HepG2 (cell line): ENCODE data around the gene TTLL13. TPM values are rescaled to one million over a fixed set of nuclear protein-coding genes. Genes with fewer than 3 reads are reported as not detected.

Experiments
- ATAC-seq: fragments of 200-7000 bp; cut with Tn5 transposase; 3 replicates; pipeline ENCODE4 v1.9.1; 2020; ENCODE audit warnings: mild to moderate bottlenecking, moderate library complexity
- BruUV-seq: library from RNA; stranded (reverse); fragments of 400-500 nt; replicated peaks from 2 replicates; lab custom pipeline; 2021; lab: Mats Ljungman, UMichigan
- CTCF ChIA-PET: fragments of 300-600 bp; formaldehyde crosslinking; extraction: SDS; loops from one replicate; lab custom pipeline; 2021; ENCODE audit warnings: low total read pairs, inconsistent platforms, low intra/inter-chr PET ratio; lab: Yijun Ruan, JAX
- POLR2A ChIA-PET: fragments of 350-600 bp; sonication (Branson Sonifier 250); formaldehyde crosslinking; loops from one replicate; lab custom pipeline; 2020; ENCODE audit warnings: antibody characterized with exemption, inconsistent platforms; lab: Yijun Ruan, JAX
- DNase-seq: peaks from one replicate; pipeline ENCODE4 v3.0.0-alpha.2; 2015; ENCODE audit warnings: low spot score
- FAIRE-seq: peaks from 3 replicates; lab custom pipeline; 2011; peaks lifted over from hg19 to GRCh38; lab: Jason Lieb, UNC
- H2AFZ ChIP-seq: one replicate; pipeline ENCODE4 v1.6.1; 2011; ENCODE audit warnings: low read length, inconsistent platforms
- H3K27ac ChIP-seq: fragments of 300-600 bp; 3 replicates; pipeline ENCODE4 v1.8.0; 2011; ENCODE audit warnings: mixed run types, mild to moderate bottlenecking, mixed read lengths, low read length, inconsistent platforms; ENCODE audit not compliant: insufficient read depth; ENCODE audit errors: extremely low read length
- H3K27me3 ChIP-seq, 2 experiments: fragments of 200-600 bp in 1 of 2; 2 replicates in 1 of 2; 3 replicates in 1 of 2; pipeline versions ENCODE4 v1.6.0 to v1.8.0; 2011; ENCODE audit warnings: low read length in 2 of 2, mild to moderate bottlenecking in 2 of 2, moderate library complexity in 2 of 2, inconsistent platforms in 1 of 2; ENCODE audit not compliant: insufficient read depth in 2 of 2, control insufficient read depth in 1 of 2
- H3K36me3 ChIP-seq, 2 experiments: fragments of 200-600 bp in 1 of 2; replicated peaks in 1 of 2; 2 replicates in 1 of 2; 3 replicates in 1 of 2; pipeline versions ENCODE4 v1.5.1 to v1.8.0; 2011; ENCODE audit warnings: low read length in 2 of 2, inconsistent platforms in 1 of 2; ENCODE audit not compliant: insufficient read depth in 2 of 2, control insufficient read depth in 1 of 2
- H3K4me1 ChIP-seq: 2 replicates; pipeline ENCODE4 v1.5.1; 2012; ENCODE audit warnings: low read length, inconsistent platforms; ENCODE audit not compliant: insufficient read depth
- H3K4me2 ChIP-seq: 2 replicates; pipeline ENCODE4 v1.6.0; 2011; ENCODE audit warnings: low read depth, low read length, inconsistent platforms
- H3K4me3 ChIP-seq, 3 experiments: fragments of 200-600 bp in 1 of 3; sonication (generic), shearing (Covaris generic) in 1 of 3; replicated peaks in 1 of 3; 2 replicates each; pipeline ENCODE4 v1.5.1; 2011 to 2016; ENCODE audit warnings: low read length in 3 of 3, inconsistent platforms in 2 of 3, low read depth in 2 of 3, mild to moderate bottlenecking in 2 of 3, control low read depth in 1 of 3, mixed read lengths in 1 of 3; ENCODE audit not compliant: insufficient read depth in 1 of 3
- H3K79me2 ChIP-seq: one replicate; pipeline ENCODE4 v1.6.1; 2011; ENCODE audit warnings: low read length, inconsistent platforms; ENCODE audit not compliant: insufficient read depth
- H3K9ac ChIP-seq: 2 replicates; pipeline ENCODE4 v1.6.0; 2011; ENCODE audit warnings: mild to moderate bottlenecking, low read depth, low read length, inconsistent platforms; ENCODE audit not compliant: insufficient read depth
- H3K9me3 ChIP-seq: 2 replicates; pipeline ENCODE4 v1.5.1; 2012; ENCODE audit warnings: mild to moderate bottlenecking, low read length
- H4K20me1 ChIP-seq: 2 replicates; pipeline ENCODE4 v1.6.0; 2011; ENCODE audit warnings: inconsistent platforms, mild to moderate bottlenecking, low read length, moderate library complexity; ENCODE audit not compliant: insufficient read depth
- RORA ChIP-seq: sonication (generic); formaldehyde crosslinking; IDR thresholded peaks from 2 replicates; pipeline ENCODE4 v1.5.0; 2020; ENCODE audit warnings: mild to moderate bottlenecking, missing genetic modification reagents, moderate library complexity
- ZBTB21 ChIP-seq: sonication (generic); formaldehyde crosslinking; IDR thresholded peaks from 2 replicates; pipeline ENCODE4 v1.4.0; 2020; ENCODE audit warnings: missing genetic modification reagents
- ZFYVE20 ChIP-seq: sonication (generic); formaldehyde crosslinking; IDR thresholded peaks from 2 replicates; pipeline ENCODE4 v1.8.0; 2023; ENCODE audit warnings: low read depth, mild to moderate bottlenecking, moderate library complexity, missing genetic modification reagents, borderline replicate concordance
- ZNF143 ChIP-seq: sonication (generic); formaldehyde crosslinking; IDR thresholded peaks from 2 replicates; pipeline ENCODE4 v1.4.0; 2020; ENCODE audit warnings: missing genetic modification reagents
- ZNF326 ChIP-seq: sonication (generic); formaldehyde crosslinking; IDR thresholded peaks from 2 replicates; pipeline ENCODE4 v1.4.0; 2020; ENCODE audit warnings: missing genetic modification reagents, borderline replicate concordance
- ZNF605 ChIP-seq: sonication (generic); formaldehyde crosslinking; IDR thresholded peaks from 2 replicates; pipeline ENCODE4 v1.8.0; 2022; ENCODE audit warnings: mild to moderate bottlenecking, missing genetic modification reagents
- ZNF672 ChIP-seq: sonication (generic); formaldehyde crosslinking; IDR thresholded peaks from 2 replicates; pipeline ENCODE4 v1.8.1; 2022; ENCODE audit warnings: missing genetic modification reagents
- WGBS: methylation state at CpG from one replicate; pipeline ENCODE4 v1.1.6; 2017; ENCODE audit warnings: low lambda C conversion rate; 5-methylcytosine and 5-hydroxymethylcytosine counted together
- in situ Hi-C: cut with HindIII; loops from 2 replicates; pipeline ENCODE4 v1.10.0; 2017; ENCODE audit warnings: low pct_unique_long_range_greater_than_20kb; ENCODE audit not compliant: extremely low pct_ligation_motif_present
- intact Hi-C: fragments of 100-400 bp; cut with micrococcal nuclease; formaldehyde crosslinking; loops from one replicate; pipeline ENCODE4 v1.10.0; 2022; ENCODE audit not compliant: unreplicated experiment
- polyA plus RNA-seq, 8 experiments: library from polyadenylated mRNA; depleted of rRNA in 3 of 8; stranded (reverse) in 7 of 8; unstranded in 1 of 8; fragments of >200 nt; fragmentation: Illumina TruSeq in 4 of 8; extraction: Trizol in 4 of 8; gene quantifications; 2 replicates each; pipeline versions ENCODE4 v1.2.1 to v1.2.3, GENCODE V29; 2011 to 2016; ENCODE audit warnings: low read depth in 4 of 8, missing spikeins in 1 of 8, mixed read lengths in 1 of 8; ENCODE audit not compliant: insufficient read depth in 1 of 8
- total RNA-seq, 5 experiments: library from RNA; depleted of rRNA; stranded (reverse); fragments of >200 nt; fragmentation: Illumina TruSeq; extraction: Trizol; gene quantifications; 2 replicates each; pipeline ENCODE4 v1.2.3, GENCODE V29; 2016; ENCODE audit warnings: low read depth in 1 of 5
- TF ChIP-seq, protein P1 (sequence below): sonication (generic); formaldehyde crosslinking; IDR thresholded peaks from 2 replicates; pipeline ENCODE4 v1.5.0; 2020; ENCODE audit warnings: mild to moderate bottlenecking, low read depth, missing genetic modification reagents, borderline replicate concordance
- TF ChIP-seq, protein P2 (sequence below): sonication (generic); formaldehyde crosslinking; IDR thresholded peaks from 2 replicates; pipeline ENCODE4 v1.5.0; 2020; ENCODE audit warnings: missing genetic modification reagents, mild to moderate bottlenecking, borderline replicate concordance
- TF ChIP-seq, protein P3 (sequence below): IDR thresholded peaks from 2 replicates; pipeline ENCODE4 v1.6.1; 2016; ENCODE audit warnings: low read depth, missing genetic modification reagents, missing compliant biosample characterization
- TF ChIP-seq, protein P4 (sequence below): sonication (generic); formaldehyde crosslinking; IDR thresholded peaks from 2 replicates; pipeline ENCODE4 v1.5.0; 2020; ENCODE audit warnings: mild to moderate bottlenecking, missing genetic modification reagents, borderline replicate concordance

Gene TTLL13
- total and polyA plus RNA-seq, 2 of the 13 experiments (the other 11 are each of a cell fraction or from before 2014, with no cell fraction given) = 0.07 to 0.29 TPM

DNA sequence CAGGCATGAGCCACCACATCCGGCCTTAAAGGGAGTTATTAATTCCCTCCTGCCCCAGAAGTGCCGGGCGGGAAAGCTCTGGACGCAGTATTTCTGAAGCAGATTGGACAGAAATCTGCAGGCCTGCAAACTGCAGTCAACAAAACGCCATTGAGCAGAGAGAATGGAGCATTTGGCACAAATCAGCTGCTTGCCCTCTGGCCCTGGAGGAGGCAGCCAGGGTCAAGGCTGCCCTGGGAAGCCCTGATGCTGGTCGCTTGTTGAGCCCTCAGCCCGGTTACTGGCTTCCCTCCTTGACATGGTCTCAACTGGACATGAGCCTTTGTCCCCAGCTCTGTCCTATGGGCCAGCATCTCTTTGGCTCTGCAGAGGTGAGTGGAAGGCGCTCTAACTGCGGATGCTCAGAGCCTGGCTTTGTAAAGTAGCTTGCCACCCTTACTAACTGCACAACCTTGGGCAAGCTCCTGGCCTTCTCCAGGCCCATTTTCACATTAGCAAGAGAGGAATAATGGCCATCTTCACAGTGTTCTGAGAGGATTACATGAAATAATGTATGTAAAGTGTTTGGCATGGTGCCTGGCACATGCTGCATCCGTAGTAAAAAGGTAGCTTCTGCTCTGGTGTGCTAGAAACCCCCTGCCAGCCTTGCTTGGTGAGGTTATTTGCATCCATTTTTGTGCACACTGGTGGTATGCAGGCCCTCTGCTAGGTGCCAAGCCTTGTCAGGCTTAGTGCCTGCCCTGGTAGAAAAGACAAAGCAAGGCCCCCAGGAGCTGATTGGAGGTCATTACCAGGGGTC lies 44.1 kb upstream of the TTLL13 start:
- no TSS peak for BruUV-seq
- Histone ChIP-seq H3K9ac (no peak overlapping the region), H3K4me2 (no peak overlapping the region)
- TF ChIP-seq RORA (CRISPR knock-in tag) = no peak
- no peak for TF ChIP-seq ZNF326 (CRISPR knock-in tag)
- TF ChIP-seq, protein P1, sequence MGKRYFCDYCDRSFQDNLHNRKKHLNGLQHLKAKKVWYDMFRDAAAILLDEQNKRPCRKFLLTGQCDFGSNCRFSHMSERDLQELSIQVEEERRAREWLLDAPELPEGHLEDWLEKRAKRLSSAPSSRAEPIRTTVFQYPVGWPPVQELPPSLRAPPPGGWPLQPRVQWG (CRISPR knock-in tag) = no peak
- no peak for TF ChIP-seq ZFYVE20 (CRISPR knock-in tag)
- TF ChIP-seq ZNF672 (CRISPR knock-in tag) = no peak
- no peak for TF ChIP-seq ZNF605 (CRISPR knock-in tag)
- TF ChIP-seq, protein P2, sequence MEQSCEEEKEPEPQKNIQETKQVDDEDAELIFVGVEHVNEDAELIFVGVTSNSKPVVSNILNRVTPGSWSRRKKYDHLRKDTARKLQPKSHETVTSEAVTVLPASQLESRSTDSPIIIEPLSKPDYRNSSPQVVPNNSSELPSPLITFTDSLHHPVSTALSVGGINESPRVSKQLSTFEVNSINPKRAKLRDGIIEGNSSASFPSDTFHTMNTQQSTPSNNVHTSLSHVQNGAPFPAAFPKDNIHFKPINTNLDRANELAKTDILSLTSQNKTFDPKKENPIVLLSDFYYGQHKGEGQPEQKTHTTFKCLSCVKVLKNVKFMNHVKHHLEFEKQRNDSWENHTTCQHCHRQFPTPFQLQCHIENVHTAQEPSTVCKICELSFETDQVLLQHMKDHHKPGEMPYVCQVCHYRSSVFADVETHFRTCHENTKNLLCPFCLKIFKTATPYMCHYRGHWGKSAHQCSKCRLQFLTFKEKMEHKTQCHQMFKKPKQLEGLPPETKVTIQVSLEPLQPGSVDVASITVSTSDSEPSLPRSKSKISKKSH (CRISPR knock-in tag) = no peak
- TF ChIP-seq, protein P3, sequence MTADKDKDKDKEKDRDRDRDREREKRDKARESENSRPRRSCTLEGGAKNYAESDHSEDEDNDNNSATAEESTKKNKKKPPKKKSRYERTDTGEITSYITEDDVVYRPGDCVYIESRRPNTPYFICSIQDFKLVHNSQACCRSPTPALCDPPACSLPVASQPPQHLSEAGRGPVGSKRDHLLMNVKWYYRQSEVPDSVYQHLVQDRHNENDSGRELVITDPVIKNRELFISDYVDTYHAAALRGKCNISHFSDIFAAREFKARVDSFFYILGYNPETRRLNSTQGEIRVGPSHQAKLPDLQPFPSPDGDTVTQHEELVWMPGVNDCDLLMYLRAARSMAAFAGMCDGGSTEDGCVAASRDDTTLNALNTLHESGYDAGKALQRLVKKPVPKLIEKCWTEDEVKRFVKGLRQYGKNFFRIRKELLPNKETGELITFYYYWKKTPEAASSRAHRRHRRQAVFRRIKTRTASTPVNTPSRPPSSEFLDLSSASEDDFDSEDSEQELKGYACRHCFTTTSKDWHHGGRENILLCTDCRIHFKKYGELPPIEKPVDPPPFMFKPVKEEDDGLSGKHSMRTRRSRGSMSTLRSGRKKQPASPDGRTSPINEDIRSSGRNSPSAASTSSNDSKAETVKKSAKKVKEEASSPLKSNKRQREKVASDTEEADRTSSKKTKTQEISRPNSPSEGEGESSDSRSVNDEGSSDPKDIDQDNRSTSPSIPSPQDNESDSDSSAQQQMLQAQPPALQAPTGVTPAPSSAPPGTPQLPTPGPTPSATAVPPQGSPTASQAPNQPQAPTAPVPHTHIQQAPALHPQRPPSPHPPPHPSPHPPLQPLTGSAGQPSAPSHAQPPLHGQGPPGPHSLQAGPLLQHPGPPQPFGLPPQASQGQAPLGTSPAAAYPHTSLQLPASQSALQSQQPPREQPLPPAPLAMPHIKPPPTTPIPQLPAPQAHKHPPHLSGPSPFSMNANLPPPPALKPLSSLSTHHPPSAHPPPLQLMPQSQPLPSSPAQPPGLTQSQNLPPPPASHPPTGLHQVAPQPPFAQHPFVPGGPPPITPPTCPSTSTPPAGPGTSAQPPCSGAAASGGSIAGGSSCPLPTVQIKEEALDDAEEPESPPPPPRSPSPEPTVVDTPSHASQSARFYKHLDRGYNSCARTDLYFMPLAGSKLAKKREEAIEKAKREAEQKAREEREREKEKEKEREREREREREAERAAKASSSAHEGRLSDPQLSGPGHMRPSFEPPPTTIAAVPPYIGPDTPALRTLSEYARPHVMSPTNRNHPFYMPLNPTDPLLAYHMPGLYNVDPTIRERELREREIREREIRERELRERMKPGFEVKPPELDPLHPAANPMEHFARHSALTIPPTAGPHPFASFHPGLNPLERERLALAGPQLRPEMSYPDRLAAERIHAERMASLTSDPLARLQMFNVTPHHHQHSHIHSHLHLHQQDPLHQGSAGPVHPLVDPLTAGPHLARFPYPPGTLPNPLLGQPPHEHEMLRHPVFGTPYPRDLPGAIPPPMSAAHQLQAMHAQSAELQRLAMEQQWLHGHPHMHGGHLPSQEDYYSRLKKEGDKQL (CRISPR knock-in tag) = no peak
- TF ChIP-seq, protein P4, sequence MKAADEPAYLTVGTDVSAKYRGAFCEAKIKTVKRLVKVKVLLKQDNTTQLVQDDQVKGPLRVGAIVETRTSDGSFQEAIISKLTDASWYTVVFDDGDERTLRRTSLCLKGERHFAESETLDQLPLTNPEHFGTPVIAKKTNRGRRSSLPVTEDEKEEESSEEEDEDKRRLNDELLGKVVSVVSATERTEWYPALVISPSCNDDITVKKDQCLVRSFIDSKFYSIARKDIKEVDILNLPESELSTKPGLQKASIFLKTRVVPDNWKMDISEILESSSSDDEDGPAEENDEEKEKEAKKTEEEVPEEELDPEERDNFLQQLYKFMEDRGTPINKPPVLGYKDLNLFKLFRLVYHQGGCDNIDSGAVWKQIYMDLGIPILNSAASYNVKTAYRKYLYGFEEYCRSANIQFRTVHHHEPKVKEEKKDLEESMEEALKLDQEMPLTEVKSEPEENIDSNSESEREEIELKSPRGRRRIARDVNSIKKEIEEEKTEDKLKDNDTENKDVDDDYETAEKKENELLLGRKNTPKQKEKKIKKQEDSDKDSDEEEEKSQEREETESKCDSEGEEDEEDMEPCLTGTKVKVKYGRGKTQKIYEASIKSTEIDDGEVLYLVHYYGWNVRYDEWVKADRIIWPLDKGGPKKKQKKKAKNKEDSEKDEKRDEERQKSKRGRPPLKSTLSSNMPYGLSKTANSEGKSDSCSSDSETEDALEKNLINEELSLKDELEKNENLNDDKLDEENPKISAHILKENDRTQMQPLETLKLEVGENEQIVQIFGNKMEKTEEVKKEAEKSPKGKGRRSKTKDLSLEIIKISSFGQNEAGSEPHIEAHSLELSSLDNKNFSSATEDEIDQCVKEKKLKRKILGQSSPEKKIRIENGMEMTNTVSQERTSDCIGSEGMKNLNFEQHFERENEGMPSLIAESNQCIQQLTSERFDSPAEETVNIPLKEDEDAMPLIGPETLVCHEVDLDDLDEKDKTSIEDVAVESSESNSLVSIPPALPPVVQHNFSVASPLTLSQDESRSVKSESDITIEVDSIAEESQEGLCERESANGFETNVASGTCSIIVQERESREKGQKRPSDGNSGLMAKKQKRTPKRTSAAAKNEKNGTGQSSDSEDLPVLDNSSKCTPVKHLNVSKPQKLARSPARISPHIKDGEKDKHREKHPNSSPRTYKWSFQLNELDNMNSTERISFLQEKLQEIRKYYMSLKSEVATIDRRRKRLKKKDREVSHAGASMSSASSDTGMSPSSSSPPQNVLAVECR (CRISPR knock-in tag) = no peak
- no peak for TF ChIP-seq ZBTB21 (CRISPR knock-in tag)
- no peak for TF ChIP-seq ZNF143 (CRISPR knock-in tag)

More for the DNA sequence above, 44.1 kb upstream of the TTLL13 start:
- no peak overlapping the region for H3K27ac ChIP-seq
- 95% methylated on average over 8 of the region's 10 CpGs for WGBS
- in situ Hi-C loops (no loop called here), intact Hi-C loops (no loop called here)
- no peaks in the 10 kb centered on the region for H3K9me3 ChIP-seq
- FAIRE-seq (no peak), DNase-seq (no peak), ATAC-seq (no peak)
- ChIA-PET CTCF (no interaction called here), POLR2A (interaction anchor here (0.5 kb wide), 1 partner anchor 61 kb away, joined by 4 read pairs; no protein-coding TSS in a partner anchor)
- H3K4me3 ChIP-seq = no peak overlapping the region
- H3K79me2 ChIP-seq = peaks cover 6% of the 10 kb centered on the region
- H3K27me3 ChIP-seq = no peaks in the 10 kb centered on the region
- H2AFZ ChIP-seq = no peak overlapping the region
- H3K36me3 ChIP-seq = peaks cover 2 to 7% of the 10 kb centered on the region in 2 experiments; a peak in 2 of 5 replicates
- H4K20me1 ChIP-seq = peaks cover 6% of the 10 kb centered on the region; the same call in 1 of the 2 replicates
- peaks cover 35% of the 10 kb centered on the region for H3K4me1 ChIP-seq
